GM12891 (cell line): Measurements from ENCODE around the gene AUH.

Source experiments
- POLR2A ChIP-seq: IDR thresholded peaks from 2 replicates; pipeline ENCODE4 v1.6.1; 2011; ENCODE audit warnings: low read depth, low read length, control low read depth
- POLR2AphosphoS5 ChIP-seq: IDR thresholded peaks from 2 replicates; pipeline ENCODE4 v1.6.1; 2011; ENCODE audit warnings: low read depth, low read length, control low read depth
- TAF1 ChIP-seq: IDR thresholded peaks from 2 replicates; pipeline ENCODE4 v1.6.1; 2011; ENCODE audit warnings: low read depth, low read length, control low read depth

- TF ChIP-seq POLR2AphosphoS5, result no peak
- TF ChIP-seq POLR2A, result no peak
- no peak for TF ChIP-seq TAF1
These were observed 12.6 kb downstream of the AUH start for GRCh38 chr9:91349115-91349555.
